ENCODE results near the gene THAP2.

- TF ChIP-seq CTCF (IDR thresholded peaks at IDR 0.05; ENCODE audit: low read depth, low read length, poor library complexity, severe bottlenecking): no peak
- TF ChIP-seq EZH2phosphoT487 (IDR thresholded peaks at IDR 0.05; ENCODE audit: borderline replicate concordance, low read length): no peak
Observed at GRCh38 chr12:71703206-71703605, 39.1 kb downstream of the THAP2 start.

Data from DOHH2 (cell line).